Measurements from ENCODE around the gene PIK3C2G.

The PIK3C2G gene

DNA sequence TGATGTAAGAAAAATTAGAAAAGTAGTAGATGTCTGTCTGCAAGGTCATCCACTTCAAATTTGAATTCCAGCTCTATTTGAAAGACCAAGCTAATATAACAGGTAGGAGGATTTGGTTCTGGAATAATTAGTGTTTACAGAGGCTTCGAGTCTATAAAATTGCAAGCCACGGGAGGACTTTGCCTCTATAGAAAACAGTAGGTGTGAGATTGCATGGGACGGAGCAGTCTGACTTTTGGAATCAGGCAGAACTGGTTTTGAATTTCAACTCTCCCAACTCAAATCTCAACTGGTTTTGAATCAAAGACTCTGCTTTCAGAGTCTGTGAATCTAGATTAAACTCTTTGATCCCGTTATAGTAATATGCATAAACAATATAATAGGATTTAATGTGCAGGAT, 82.4 kb downstream of the PIK3C2G start:
- no peak overlapping the region for H2BK12ac ChIP-seq (ENCODE audit: low read length)
- H3K79me1 ChIP-seq (ENCODE audit: low read length), result no peaks in the 10 kb centered on the region
- H2BK120ac ChIP-seq (ENCODE audit: insufficient read depth, low read length, poor library complexity), result no peak overlapping the region
- H3K4me2 ChIP-seq (ENCODE audit: low read length), result no peak overlapping the region
- WGBS (ENCODE audit: extremely low coverage, insufficient coverage, insufficient read length), result no CpG with 5 or more reads among the region's 4 CpGs
- H3K4me1 ChIP-seq (ENCODE audit: control insufficient read depth in 1 of 2, insufficient read depth in 2 of 2, low read length in 2 of 2), result no peaks in the 10 kb centered on the region
- no peak overlapping the region for H2AFZ ChIP-seq (ENCODE audit: insufficient read depth, low read length, poor library complexity)
- H3K18ac ChIP-seq (ENCODE audit: low read length), result no peak overlapping the region
- peak in 1 of 2 donors; percentile 19 for DNase-seq
- H3K9ac ChIP-seq (ENCODE audit: low read length), result no peak overlapping the region
- no peaks in the 10 kb centered on the region for H3K27me3 ChIP-seq (ENCODE audit: insufficient read depth, low read length)
- H3K79me2 ChIP-seq (ENCODE audit: control insufficient read depth, insufficient read depth, low read length, poor library complexity), result no peaks in the 10 kb centered on the region
- H4K91ac ChIP-seq (ENCODE audit: low read depth, low read length), result no peak overlapping the region
- H3K9me3 ChIP-seq (ENCODE audit: insufficient read depth, low read depth, low read length), result no peaks in the 10 kb centered on the region
- H3K4ac ChIP-seq (ENCODE audit: low read depth, low read length), result no peak overlapping the region
- no peak overlapping the region for H3K23ac ChIP-seq (ENCODE audit: low read length)
- H3K4me3 ChIP-seq (ENCODE audit: low read depth, low read length), result no peak overlapping the region
- H4K8ac ChIP-seq (ENCODE audit: low read depth, low read length), result no peak overlapping the region
- H2BK5ac ChIP-seq (ENCODE audit: low read depth, low read length, poor library complexity), result no peak overlapping the region
- no peak overlapping the region for H3K14ac ChIP-seq (ENCODE audit: low read length)
- H3K36me3 ChIP-seq (ENCODE audit: control insufficient read depth in 1 of 2, insufficient read depth in 2 of 2, low read length in 2 of 2), result no peaks in the 10 kb centered on the region
- no peak overlapping the region for H4K12ac ChIP-seq (ENCODE audit: low read depth, low read length)
- no peak overlapping the region for H2AK5ac ChIP-seq (ENCODE audit: low read length)
- H3K27ac ChIP-seq (ENCODE audit: low read depth, low read length), result no peak overlapping the region

DNA sequence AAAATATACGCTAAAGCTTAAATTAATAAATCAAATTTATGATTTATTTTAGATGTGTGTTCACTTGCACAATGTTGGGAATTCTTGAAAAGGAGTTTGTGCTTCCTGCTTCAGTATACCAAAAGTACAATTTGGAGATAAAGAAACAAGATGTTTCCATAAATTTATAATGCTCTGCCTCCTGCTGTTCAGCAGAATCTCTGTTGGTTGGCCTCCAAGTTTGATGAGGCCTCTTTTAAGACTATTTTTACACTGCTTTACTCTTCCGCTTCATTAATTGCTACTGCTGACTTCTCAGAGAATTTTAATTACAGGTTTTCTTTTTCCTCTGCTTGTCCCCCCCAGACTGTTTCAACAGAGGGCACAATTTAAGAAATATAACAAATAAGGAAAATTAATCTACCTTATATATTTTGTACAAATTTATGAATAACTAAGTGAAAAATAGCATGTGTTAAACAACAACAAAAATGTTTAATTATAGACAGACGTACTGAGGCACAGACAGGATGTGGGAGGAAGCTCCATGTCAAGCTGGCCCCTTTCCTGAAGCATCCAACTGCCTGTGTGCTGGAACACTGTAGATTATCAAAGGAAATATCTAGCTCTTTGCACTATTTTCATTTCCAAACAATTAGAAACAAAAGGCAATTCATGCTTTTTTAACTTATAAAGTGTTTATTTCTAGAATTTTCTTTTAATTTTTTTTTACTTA, 83.9 kb downstream of the PIK3C2G start:
- no peak overlapping the region for H3K18ac ChIP-seq (ENCODE audit: low read length)
- no peak overlapping the region for H4K8ac ChIP-seq (ENCODE audit: low read depth, low read length)
- no peaks in the 10 kb centered on the region for H3K9me3 ChIP-seq (ENCODE audit: insufficient read depth, low read depth, low read length)
- no peak overlapping the region for H3K4ac ChIP-seq (ENCODE audit: low read depth, low read length)
- WGBS (ENCODE audit: extremely low coverage, insufficient coverage, insufficient read length), result no CpG with 5 or more reads among the region's 3 CpGs
- H3K14ac ChIP-seq (ENCODE audit: low read length), result no peak overlapping the region
- no peaks in the 10 kb centered on the region for H3K27me3 ChIP-seq (ENCODE audit: insufficient read depth, low read length)
- H3K27ac ChIP-seq (ENCODE audit: low read depth, low read length), result no peak overlapping the region
- no peak overlapping the region for H4K91ac ChIP-seq (ENCODE audit: low read depth, low read length)
- H3K4me3 ChIP-seq (ENCODE audit: low read depth, low read length), result no peak overlapping the region
- H3K4me2 ChIP-seq (ENCODE audit: low read length), result no peak overlapping the region
- H3K79me1 ChIP-seq (ENCODE audit: low read length), result no peaks in the 10 kb centered on the region
- no peak for DNase-seq
- no peak overlapping the region for H4K12ac ChIP-seq (ENCODE audit: low read depth, low read length)
- H3K23ac ChIP-seq (ENCODE audit: low read length), result no peak overlapping the region
- H2AFZ ChIP-seq (ENCODE audit: insufficient read depth, low read length, poor library complexity), result no peak overlapping the region
- no peak overlapping the region for H2BK12ac ChIP-seq (ENCODE audit: low read length)
- H3K9ac ChIP-seq (ENCODE audit: low read length), result no peak overlapping the region
- no peaks in the 10 kb centered on the region for H3K4me1 ChIP-seq (ENCODE audit: control insufficient read depth in 1 of 2, insufficient read depth in 2 of 2, low read length in 2 of 2)
- no peak overlapping the region for H2BK5ac ChIP-seq (ENCODE audit: low read depth, low read length, poor library complexity)
- no peak overlapping the region for H2AK5ac ChIP-seq (ENCODE audit: low read length)
- H2BK120ac ChIP-seq (ENCODE audit: insufficient read depth, low read length, poor library complexity), result no peak overlapping the region
- H3K36me3 ChIP-seq (ENCODE audit: control insufficient read depth in 1 of 2, insufficient read depth in 2 of 2, low read length in 2 of 2), result no peaks in the 10 kb centered on the region
- no peaks in the 10 kb centered on the region for H3K79me2 ChIP-seq (ENCODE audit: control insufficient read depth, insufficient read depth, low read length, poor library complexity)

GRCh38 chr12:18352312-18352711, 91.0 kb downstream of the PIK3C2G start:
- no CpG with 5 or more reads among the region's 5 CpGs for WGBS (ENCODE audit: extremely low coverage, insufficient coverage, insufficient read length)
- DNase-seq, result no peak
- H3K14ac ChIP-seq (ENCODE audit: low read length), result no peak overlapping the region
- H3K4me1 ChIP-seq (ENCODE audit: control insufficient read depth in 1 of 2, insufficient read depth in 2 of 2, low read length in 2 of 2), result no peaks in the 10 kb centered on the region
- no peak overlapping the region for H2BK120ac ChIP-seq (ENCODE audit: insufficient read depth, low read length, poor library complexity)
- H3K27me3 ChIP-seq (ENCODE audit: insufficient read depth, low read length), result no peaks in the 10 kb centered on the region
- H3K79me2 ChIP-seq (ENCODE audit: control insufficient read depth, insufficient read depth, low read length, poor library complexity), result no peaks in the 10 kb centered on the region
- no peak overlapping the region for H2AFZ ChIP-seq (ENCODE audit: insufficient read depth, low read length, poor library complexity)
- no peak overlapping the region for H4K8ac ChIP-seq (ENCODE audit: low read depth, low read length)
- H3K4ac ChIP-seq (ENCODE audit: low read depth, low read length), result no peak overlapping the region
- no peak overlapping the region for H2AK5ac ChIP-seq (ENCODE audit: low read length)
- H3K9me3 ChIP-seq (ENCODE audit: insufficient read depth, low read depth, low read length), result peaks cover 2% of the 10 kb centered on the region
- no peak overlapping the region for H4K91ac ChIP-seq (ENCODE audit: low read depth, low read length)
- no peak overlapping the region for H2BK5ac ChIP-seq (ENCODE audit: low read depth, low read length, poor library complexity)
- no peak overlapping the region for H3K9ac ChIP-seq (ENCODE audit: low read length)
- H3K79me1 ChIP-seq (ENCODE audit: low read length), result no peaks in the 10 kb centered on the region
- H3K27ac ChIP-seq (ENCODE audit: low read depth, low read length), result no peak overlapping the region
- H2BK12ac ChIP-seq (ENCODE audit: low read length), result no peak overlapping the region
- H4K12ac ChIP-seq (ENCODE audit: low read depth, low read length), result no peak overlapping the region
- no peak overlapping the region for H3K4me3 ChIP-seq (ENCODE audit: low read depth, low read length)
- H3K36me3 ChIP-seq (ENCODE audit: control insufficient read depth in 1 of 2, insufficient read depth in 2 of 2, low read length in 2 of 2), result no peaks in the 10 kb centered on the region
- no peak overlapping the region for H3K18ac ChIP-seq (ENCODE audit: low read length)
- no peak overlapping the region for H3K4me2 ChIP-seq (ENCODE audit: low read length)
- H3K23ac ChIP-seq (ENCODE audit: low read length), result no peak overlapping the region

DNA sequence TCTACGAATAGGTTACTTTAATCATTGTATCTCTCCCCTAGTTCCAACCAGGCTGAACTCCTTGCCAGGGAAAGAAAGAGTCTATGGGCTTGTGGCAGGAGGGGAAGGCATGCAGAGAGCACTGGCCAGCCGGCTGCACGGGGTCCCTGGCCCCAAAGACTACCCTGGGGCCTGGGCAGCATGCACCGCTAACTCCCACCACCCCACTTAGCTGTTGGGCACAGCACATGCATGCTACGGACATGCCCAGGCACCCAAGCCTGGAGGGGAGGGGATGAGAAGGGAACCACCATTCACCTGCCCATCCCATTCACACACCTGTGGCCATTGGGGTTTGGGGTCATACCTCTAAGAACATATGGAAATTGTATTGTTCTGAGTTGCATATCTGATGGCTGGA, 94.1 kb downstream of the PIK3C2G start:
- H3K4me1 ChIP-seq (ENCODE audit: control insufficient read depth in 1 of 2, insufficient read depth in 2 of 2, low read length in 2 of 2), result no peaks in the 10 kb centered on the region
- no peak overlapping the region for H3K4ac ChIP-seq (ENCODE audit: low read depth, low read length)
- H3K23ac ChIP-seq (ENCODE audit: low read length), result peak overlapping the region; percentile 7
- DNase-seq, result no peak
- no peak overlapping the region for H3K27ac ChIP-seq (ENCODE audit: low read depth, low read length)
- H3K36me3 ChIP-seq (ENCODE audit: control insufficient read depth in 1 of 2, insufficient read depth in 2 of 2, low read length in 2 of 2), result no peaks in the 10 kb centered on the region
- H3K9me3 ChIP-seq (ENCODE audit: insufficient read depth, low read depth, low read length), result peaks cover 2% of the 10 kb centered on the region
- H2BK120ac ChIP-seq (ENCODE audit: insufficient read depth, low read length, poor library complexity), result no peak overlapping the region
- no peaks in the 10 kb centered on the region for H3K79me2 ChIP-seq (ENCODE audit: control insufficient read depth, insufficient read depth, low read length, poor library complexity)
- no peak overlapping the region for H4K8ac ChIP-seq (ENCODE audit: low read depth, low read length)
- no peak overlapping the region for H4K91ac ChIP-seq (ENCODE audit: low read depth, low read length)
- no peak overlapping the region for H4K12ac ChIP-seq (ENCODE audit: low read depth, low read length)
- no peak overlapping the region for H3K18ac ChIP-seq (ENCODE audit: low read length)
- no peak overlapping the region for H2BK5ac ChIP-seq (ENCODE audit: low read depth, low read length, poor library complexity)
- no peak overlapping the region for H3K14ac ChIP-seq (ENCODE audit: low read length)
- H3K9ac ChIP-seq (ENCODE audit: low read length), result no peak overlapping the region
- H3K4me3 ChIP-seq (ENCODE audit: low read depth, low read length), result peak overlapping the region; percentile 26
- no peak overlapping the region for H2AFZ ChIP-seq (ENCODE audit: insufficient read depth, low read length, poor library complexity)
- no peaks in the 10 kb centered on the region for H3K79me1 ChIP-seq (ENCODE audit: low read length)
- no peak overlapping the region for H2BK12ac ChIP-seq (ENCODE audit: low read length)
- H2AK5ac ChIP-seq (ENCODE audit: low read length), result no peak overlapping the region
- no peak overlapping the region for H3K4me2 ChIP-seq (ENCODE audit: low read length)
- H3K27me3 ChIP-seq (ENCODE audit: insufficient read depth, low read length), result no peaks in the 10 kb centered on the region
- WGBS (ENCODE audit: extremely low coverage, insufficient coverage, insufficient read length), result no CpG with 5 or more reads among the region's 5 CpGs
